MM.1S (cell line): ENCODE results near the gene UTS2R.
"Not testable (repeated sequence)": the region's sequence is repeated elsewhere in the genome, so short reads cannot be mapped to it uniquely, and the experiment has no call there.

Experiments
- DNase-seq: peaks from one replicate; pipeline ENCODE4 v3.0.0-alpha.2; 2015
- H2AFZ ChIP-seq: fragments of 300-600 bp; sonication (generic); 2 replicates; pipeline ENCODE4 v1.6.0; 2016; ENCODE audit warnings: antibody characterized with exemption, low read length
- H3F3A ChIP-seq: fragments of 300-600 bp; sonication (generic); 2 replicates; pipeline ENCODE4 v1.6.1; 2016; ENCODE audit warnings: mild to moderate bottlenecking, antibody characterized with exemption, low read length, moderate library complexity, mixed read lengths; ENCODE audit not compliant: insufficient read depth
- H3K27ac ChIP-seq: fragments of 300-600 bp; sonication (generic); 2 replicates; pipeline ENCODE4 v1.5.1; 2016; ENCODE audit warnings: mild to moderate bottlenecking, low read length
- H3K27me3 ChIP-seq: fragments of 300-600 bp; sonication (generic); replicated peaks from 2 replicates; pipeline ENCODE4 v1.6.0; 2016; ENCODE audit warnings: low read length; ENCODE audit not compliant: insufficient read depth
- H3K36me3 ChIP-seq: fragments of 300-600 bp; sonication (generic); replicated peaks from 2 replicates; pipeline ENCODE4 v1.6.1; 2016; ENCODE audit warnings: mild to moderate bottlenecking, low read length, mixed read lengths; ENCODE audit not compliant: insufficient read depth
- H3K4me1 ChIP-seq: fragments of 300-600 bp; sonication (generic); 2 replicates; pipeline ENCODE4 v1.6.1; 2016; ENCODE audit warnings: low read length, mixed read lengths
- H3K4me2 ChIP-seq: fragments of 300-600 bp; sonication (generic); 2 replicates; pipeline ENCODE4 v1.6.0; 2016; ENCODE audit warnings: low read depth, low read length
- H3K4me3 ChIP-seq: fragments of 300-600 bp; sonication (generic); 2 replicates; pipeline ENCODE4 v1.5.1; 2016; ENCODE audit warnings: low read length, mixed read lengths
- H3K79me2 ChIP-seq: fragments of 300-600 bp; sonication (generic); 2 replicates; pipeline ENCODE4 v1.6.1; 2016; ENCODE audit warnings: mixed run types, low read length, mixed read lengths
- H3K9ac ChIP-seq: fragments of 300-600 bp; sonication (generic); 2 replicates; pipeline ENCODE4 v1.6.1; 2016; ENCODE audit warnings: low read length, mixed read lengths
- H3K9me2 ChIP-seq: fragments of 300-600 bp; sonication (generic); replicated peaks from 2 replicates; pipeline ENCODE4 v1.6.1; 2016; ENCODE audit warnings: mild to moderate bottlenecking, low read length, mixed read lengths; ENCODE audit not compliant: insufficient read depth
- H3K9me3 ChIP-seq: fragments of 300-600 bp; sonication (generic); replicated peaks from 2 replicates; pipeline ENCODE4 v1.6.1; 2016; ENCODE audit warnings: mild to moderate bottlenecking, low read length, mixed read lengths; ENCODE audit not compliant: insufficient read depth
- H4K20me1 ChIP-seq: fragments of 300-600 bp; sonication (generic); 2 replicates; pipeline ENCODE4 v1.6.1; 2016; ENCODE audit warnings: mild to moderate bottlenecking, low read length, moderate library complexity, mixed read lengths; ENCODE audit not compliant: insufficient read depth
- EZH2 ChIP-seq: fragments of 300-600 bp; sonication (generic); optimal IDR thresholded peaks from 2 replicates; pipeline ENCODE3; 2017; ENCODE audit warnings: low read depth, mild to moderate bottlenecking, antibody characterized with exemption, low read length, mixed read lengths
- EZH2phosphoT487 ChIP-seq: fragments of 300-600 bp; sonication (generic); IDR thresholded peaks from 2 replicates; pipeline ENCODE4 v1.6.1; 2018; ENCODE audit warnings: antibody characterized with exemption, low read length
- TF ChIP-seq, protein P1 (sequence below): fragments of 300-600 bp; sonication (generic); IDR thresholded peaks from 2 replicates; pipeline ENCODE4 v1.5.1; 2016; ENCODE audit warnings: antibody characterized with exemption, low read length, mixed read lengths

The UTS2R gene

DNA sequence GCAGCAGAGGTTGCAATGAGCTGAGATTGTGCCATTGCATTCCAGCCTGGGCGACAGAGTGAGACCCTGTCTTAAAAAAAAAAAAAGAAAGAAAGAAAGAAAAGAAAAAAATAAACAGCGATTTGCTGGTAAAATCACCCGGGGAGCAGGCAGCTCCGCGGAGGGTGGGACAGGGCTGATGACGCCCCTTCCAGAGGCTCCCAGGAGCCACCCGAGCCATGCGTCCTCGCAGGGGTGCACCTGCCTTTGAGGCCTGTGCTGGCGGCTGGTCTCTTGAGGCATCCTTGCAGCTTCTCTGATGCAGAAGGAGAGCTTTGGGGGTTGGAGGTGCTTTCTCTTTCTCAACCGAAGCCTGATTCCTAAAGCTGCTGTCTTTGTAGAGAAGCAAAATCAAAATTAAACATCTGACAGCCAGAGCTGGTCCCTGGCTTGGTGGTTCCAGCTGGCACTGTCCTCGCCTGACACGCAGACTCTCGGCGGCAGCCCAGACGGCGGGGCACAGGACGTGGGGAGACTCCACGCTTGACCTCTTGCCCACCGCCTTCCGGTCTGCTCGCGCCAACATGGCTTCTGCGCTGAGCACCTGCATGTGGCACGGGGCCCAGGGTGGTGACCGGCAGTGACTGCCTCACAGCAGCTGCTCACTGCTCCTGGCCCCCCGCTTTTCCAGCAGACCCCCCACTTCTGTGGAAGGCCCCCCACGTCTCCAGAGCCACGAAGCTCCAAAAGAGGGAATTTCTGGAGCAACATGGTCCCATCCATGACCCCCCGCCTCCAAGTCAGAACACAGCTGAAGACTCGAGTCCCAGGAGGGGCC lies 6.6 kb downstream of the UTS2R start:
- Histone ChIP-seq H3K9me2 (no peaks in the 10 kb centered on the region), H3K9ac (no peak overlapping the region), H3K4me1 (peaks cover 3% of the 10 kb centered on the region; the same call in 1 of the 2 replicates), H3K36me3 (no peaks in the 10 kb centered on the region), H2AFZ (no peak overlapping the region), H3K79me2 (no peaks in the 10 kb centered on the region), H3K9me3 (no peaks in the 10 kb centered on the region), H3K27me3 (no peaks in the 10 kb centered on the region; the same call in 1 of the 2 replicates), H3F3A (peaks cover 3% of the 10 kb centered on the region; the same call in 1 of the 2 replicates), H3K27ac (no peak overlapping the region), H4K20me1 (no peaks in the 10 kb centered on the region), H3K4me2 (no peak overlapping the region), H3K4me3 (no peak overlapping the region)
- TF ChIP-seq EZH2 (no peak), EZH2phosphoT487 (no peak)
- TF ChIP-seq, protein P1, sequence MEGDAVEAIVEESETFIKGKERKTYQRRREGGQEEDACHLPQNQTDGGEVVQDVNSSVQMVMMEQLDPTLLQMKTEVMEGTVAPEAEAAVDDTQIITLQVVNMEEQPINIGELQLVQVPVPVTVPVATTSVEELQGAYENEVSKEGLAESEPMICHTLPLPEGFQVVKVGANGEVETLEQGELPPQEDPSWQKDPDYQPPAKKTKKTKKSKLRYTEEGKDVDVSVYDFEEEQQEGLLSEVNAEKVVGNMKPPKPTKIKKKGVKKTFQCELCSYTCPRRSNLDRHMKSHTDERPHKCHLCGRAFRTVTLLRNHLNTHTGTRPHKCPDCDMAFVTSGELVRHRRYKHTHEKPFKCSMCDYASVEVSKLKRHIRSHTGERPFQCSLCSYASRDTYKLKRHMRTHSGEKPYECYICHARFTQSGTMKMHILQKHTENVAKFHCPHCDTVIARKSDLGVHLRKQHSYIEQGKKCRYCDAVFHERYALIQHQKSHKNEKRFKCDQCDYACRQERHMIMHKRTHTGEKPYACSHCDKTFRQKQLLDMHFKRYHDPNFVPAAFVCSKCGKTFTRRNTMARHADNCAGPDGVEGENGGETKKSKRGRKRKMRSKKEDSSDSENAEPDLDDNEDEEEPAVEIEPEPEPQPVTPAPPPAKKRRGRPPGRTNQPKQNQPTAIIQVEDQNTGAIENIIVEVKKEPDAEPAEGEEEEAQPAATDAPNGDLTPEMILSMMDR, result no peak
- DNase-seq, result no peak

DNA sequence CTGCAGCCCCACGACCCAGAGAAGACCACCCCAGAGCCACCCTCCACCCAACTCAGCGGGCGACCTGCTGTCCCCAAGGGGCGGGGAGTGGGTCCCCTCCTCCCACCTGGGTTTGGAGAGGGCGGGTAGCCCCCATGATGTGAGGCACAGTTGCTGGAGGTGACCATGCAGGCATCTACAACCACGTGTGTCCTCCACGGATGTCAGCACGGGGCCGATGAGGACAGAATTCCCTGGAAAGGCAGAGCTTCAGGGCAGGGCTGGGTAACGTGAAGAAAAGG lies 7.1 kb downstream of the UTS2R start:
- Histone ChIP-seq H3K9me2 (no peaks in the 10 kb centered on the region), H3K27ac (no peak overlapping the region), H3K79me2 (no peaks in the 10 kb centered on the region), H3K36me3 (no peaks in the 10 kb centered on the region), H3K4me3 (no peak overlapping the region), H3F3A (no peaks in the 10 kb centered on the region), H4K20me1 (no peaks in the 10 kb centered on the region), H3K9ac (no peak overlapping the region), H3K4me2 (no peak overlapping the region), H3K4me1 (peaks cover 3% of the 10 kb centered on the region; the same call in 1 of the 2 replicates), H3K27me3 (no peaks in the 10 kb centered on the region; the same call in 1 of the 2 replicates), H3K9me3 (no peaks in the 10 kb centered on the region), H2AFZ (no peak overlapping the region)
- TF ChIP-seq EZH2 (no peak), EZH2phosphoT487 (no peak)
- TF ChIP-seq, protein P1, result no peak
- DNase-seq, result no peak

DNA sequence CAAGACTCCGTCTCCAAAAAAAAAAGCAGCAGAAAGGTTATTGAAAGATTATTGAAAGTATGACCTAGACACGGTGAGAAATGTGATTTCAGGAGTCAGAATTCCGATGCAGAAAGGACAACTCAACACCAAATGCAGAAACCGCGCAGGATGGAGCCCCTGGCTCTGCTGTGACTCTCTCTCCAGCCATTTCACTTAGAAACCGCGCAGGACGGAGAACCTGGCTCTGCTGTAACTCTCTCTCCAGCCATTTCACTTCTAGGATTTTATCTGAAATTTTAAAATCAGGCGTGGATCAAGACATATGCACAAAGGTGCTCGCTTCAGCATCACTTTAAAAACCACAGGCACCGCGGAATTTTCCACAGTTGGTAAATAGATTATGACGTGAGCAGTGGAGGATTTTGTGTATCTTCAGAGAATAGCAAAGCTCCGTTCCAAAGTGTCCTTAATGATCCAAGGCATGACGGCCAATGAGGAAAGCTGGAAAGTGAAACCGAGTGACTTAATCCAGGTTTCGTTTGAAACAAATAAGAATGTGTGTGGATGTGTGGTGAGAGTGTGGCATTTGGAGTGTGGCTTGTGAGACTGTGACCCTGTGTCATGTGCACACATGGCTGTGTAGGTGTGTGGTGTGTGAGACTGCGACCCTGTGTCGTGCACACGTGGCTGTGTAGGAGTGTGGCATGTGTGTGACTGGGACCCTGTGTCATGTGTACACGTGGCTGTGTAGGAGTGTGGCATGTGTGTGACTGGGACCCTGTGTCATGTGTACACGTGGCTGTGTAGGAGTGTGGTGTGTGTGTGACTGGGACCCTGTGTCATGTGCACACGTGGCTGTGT lies 9.5 kb downstream of the UTS2R start:
- no peaks in the 10 kb centered on the region; the same call in 1 of the 2 replicates for H3K27me3 ChIP-seq
- H2AFZ ChIP-seq, result no peak overlapping the region
- H3K27ac ChIP-seq, result no peak overlapping the region
- H3K36me3 ChIP-seq, result no peaks in the 10 kb centered on the region
- H3F3A ChIP-seq, result no peaks in the 10 kb centered on the region
- H4K20me1 ChIP-seq, result no peaks in the 10 kb centered on the region
- no peaks in the 10 kb centered on the region for H3K9me2 ChIP-seq
- TF ChIP-seq, protein P1, result no peak
- TF ChIP-seq EZH2 (no peak), EZH2phosphoT487 (no peak)
- no peak overlapping the region for H3K9ac ChIP-seq
- no peaks in the 10 kb centered on the region for H3K9me3 ChIP-seq
- H3K79me2 ChIP-seq, result no peaks in the 10 kb centered on the region
- no peak for DNase-seq
- no peak overlapping the region for H3K4me2 ChIP-seq
- H3K4me1 ChIP-seq, result peaks cover 3% of the 10 kb centered on the region; the same call in 1 of the 2 replicates
- no peak overlapping the region for H3K4me3 ChIP-seq

DNA sequence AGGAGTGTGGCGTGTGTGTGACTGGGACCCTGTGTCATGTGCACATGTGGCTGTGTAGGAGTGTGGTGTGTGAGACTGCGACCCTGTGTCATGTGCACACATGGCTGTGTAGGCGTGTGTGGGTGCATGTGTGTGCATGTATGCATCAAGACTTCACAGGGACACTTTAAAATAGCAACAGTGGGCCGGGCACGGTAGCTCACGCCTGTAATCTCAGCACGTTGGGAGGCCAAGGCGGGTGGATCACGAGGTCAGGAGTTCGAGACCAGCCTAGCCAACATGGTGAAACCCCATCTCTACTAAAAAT lies 10.1 kb downstream of the UTS2R start:
- not testable (repeated sequence) for H3K9me2 ChIP-seq, H4K20me1 ChIP-seq, H3F3A ChIP-seq, DNase-seq, H3K4me2 ChIP-seq, H3K4me1 ChIP-seq, H3K9ac ChIP-seq, H3K4me3 ChIP-seq, H3K27me3 ChIP-seq, H3K27ac ChIP-seq, H3K9me3 ChIP-seq, H3K79me2 ChIP-seq, H3K36me3 ChIP-seq, H2AFZ ChIP-seq

DNA sequence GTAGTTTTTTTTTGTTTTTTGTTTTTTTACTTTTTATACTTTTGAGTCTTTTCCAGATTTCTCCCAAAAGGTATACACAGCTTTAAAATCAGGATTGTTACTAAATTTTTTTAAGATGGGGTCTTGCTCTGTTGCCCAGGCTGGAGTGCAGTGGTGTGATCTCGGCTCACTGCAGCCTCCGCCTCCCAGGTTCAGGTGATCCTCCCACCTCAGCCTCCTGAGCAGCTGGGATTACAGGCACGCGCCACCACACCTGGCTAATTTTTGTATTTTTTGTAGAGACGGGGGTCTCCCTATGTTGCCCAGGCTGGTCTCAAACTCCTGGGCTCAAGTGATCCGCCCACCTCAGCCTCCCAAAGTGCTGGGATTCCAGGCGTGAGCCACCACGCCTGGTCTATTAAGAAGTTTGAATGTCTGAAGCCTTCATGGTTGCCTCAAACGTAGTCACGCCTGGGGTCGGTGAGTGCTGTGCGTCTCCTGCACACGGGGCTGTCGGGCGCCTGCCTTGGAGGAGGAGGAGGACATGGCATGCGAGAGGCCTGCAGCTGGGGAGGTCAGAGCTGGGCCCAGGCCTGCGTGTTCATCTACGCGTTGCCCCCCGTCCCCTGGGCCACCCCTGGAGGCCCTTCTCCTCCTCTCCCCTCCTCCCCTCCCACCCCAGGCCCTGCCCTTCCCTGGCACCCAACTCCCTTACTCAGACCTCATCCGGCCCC lies 10.8 kb downstream of the UTS2R start:
- not testable (repeated sequence) for H3K9ac ChIP-seq, H3K4me2 ChIP-seq, H3F3A ChIP-seq, H3K27ac ChIP-seq, H2AFZ ChIP-seq, H3K79me2 ChIP-seq, H3K4me1 ChIP-seq, H3K4me3 ChIP-seq, H3K27me3 ChIP-seq, H4K20me1 ChIP-seq, DNase-seq, H3K36me3 ChIP-seq, H3K9me2 ChIP-seq, H3K9me3 ChIP-seq
